ENCODE measurements around the gene C6orf47. TPM values are rescaled to one million over a fixed set of nuclear protein-coding genes. Genes with fewer than 3 reads are reported as not detected.

The C6orf47 gene
- polyA plus RNA-seq, 2 of the 4 experiments (the other 2 are of a cell fraction) = 6.0 to 13.6 TPM

DNA sequence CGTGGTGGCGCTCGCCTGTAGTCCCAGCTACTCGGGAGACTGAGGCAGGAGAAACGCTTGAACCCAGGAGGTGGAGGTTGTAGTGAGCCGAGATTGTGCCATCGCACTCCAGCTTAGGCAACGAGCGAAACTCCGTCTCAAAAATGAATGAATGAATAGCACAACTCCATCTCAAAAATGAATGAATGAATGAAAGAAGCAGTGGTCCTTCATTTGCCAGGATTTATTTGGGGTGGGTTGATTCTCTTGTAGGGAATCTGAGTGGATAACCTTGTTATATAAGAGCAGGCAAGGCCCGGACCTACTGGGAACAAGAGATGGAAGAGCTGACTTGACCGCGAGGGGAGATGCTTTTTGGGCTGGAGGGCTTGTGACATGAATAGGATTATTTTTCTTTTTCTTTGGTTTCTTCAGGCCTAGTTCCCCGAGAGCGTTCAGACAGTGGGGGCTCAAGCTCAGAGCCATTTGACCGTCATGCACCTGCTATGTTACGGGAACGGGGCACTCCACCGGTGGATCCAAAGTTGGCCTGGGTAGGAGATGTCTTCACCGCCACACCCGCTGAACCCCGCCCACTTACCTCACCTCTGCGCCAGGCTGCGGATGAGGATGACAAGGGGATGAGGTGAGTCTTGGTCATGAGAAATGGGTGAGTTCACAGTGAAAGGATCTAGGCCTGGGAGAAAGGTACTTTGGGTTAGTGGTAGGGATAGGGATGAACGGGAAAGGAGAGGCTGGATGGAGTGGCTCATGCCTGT, 30.2 kb downstream of the C6orf47 start:
- TF ChIP-seq POLR2A (IDR thresholded peaks at IDR 0.05; ENCODE audit: low read length) (no peak), MYC (IDR thresholded peaks at IDR 0.05; ENCODE audit: borderline replicate concordance, low read length) (no peak), POLR2AphosphoS2 (conservative IDR thresholded peaks at IDR 0.05; ENCODE audit: low read length) (no peak), FOSB (CRISPR knock-in tag; IDR thresholded peaks at IDR 0.05) (no peak), HOXB5 (CRISPR knock-in tag; IDR thresholded peaks at IDR 0.05) (no peak), MAZ (IDR thresholded peaks at IDR 0.05; ENCODE audit: borderline replicate concordance, low read depth, low read length) (no peak), TFCP2L1 (CRISPR knock-in tag; IDR thresholded peaks at IDR 0.05) (no peak), ESRRA (IDR thresholded peaks at IDR 0.05; ENCODE audit: borderline replicate concordance, low read length) (no peak), FOSL2 (IDR thresholded peaks at IDR 0.05) (no peak), FOSL2 (CRISPR knock-in tag; IDR thresholded peaks at IDR 0.05) (no peak), EHMT2 (IDR thresholded peaks at IDR 0.05; ENCODE audit: low read depth) (no peak), CHD2 (IDR thresholded peaks at IDR 0.05; ENCODE audit: low read length, partially characterized antibody) (no peak)
- TF ChIP-seq, protein P1, sequence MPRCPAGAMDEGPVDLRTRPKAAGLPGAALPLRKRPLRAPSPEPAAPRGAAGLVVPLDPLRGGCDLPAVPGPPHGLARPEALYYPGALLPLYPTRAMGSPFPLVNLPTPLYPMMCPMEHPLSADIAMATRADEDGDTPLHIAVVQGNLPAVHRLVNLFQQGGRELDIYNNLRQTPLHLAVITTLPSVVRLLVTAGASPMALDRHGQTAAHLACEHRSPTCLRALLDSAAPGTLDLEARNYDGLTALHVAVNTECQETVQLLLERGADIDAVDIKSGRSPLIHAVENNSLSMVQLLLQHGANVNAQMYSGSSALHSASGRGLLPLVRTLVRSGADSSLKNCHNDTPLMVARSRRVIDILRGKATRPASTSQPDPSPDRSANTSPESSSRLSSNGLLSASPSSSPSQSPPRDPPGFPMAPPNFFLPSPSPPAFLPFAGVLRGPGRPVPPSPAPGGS (IDR thresholded peaks at IDR 0.05) = no peak
- TF ChIP-seq, protein P2, sequence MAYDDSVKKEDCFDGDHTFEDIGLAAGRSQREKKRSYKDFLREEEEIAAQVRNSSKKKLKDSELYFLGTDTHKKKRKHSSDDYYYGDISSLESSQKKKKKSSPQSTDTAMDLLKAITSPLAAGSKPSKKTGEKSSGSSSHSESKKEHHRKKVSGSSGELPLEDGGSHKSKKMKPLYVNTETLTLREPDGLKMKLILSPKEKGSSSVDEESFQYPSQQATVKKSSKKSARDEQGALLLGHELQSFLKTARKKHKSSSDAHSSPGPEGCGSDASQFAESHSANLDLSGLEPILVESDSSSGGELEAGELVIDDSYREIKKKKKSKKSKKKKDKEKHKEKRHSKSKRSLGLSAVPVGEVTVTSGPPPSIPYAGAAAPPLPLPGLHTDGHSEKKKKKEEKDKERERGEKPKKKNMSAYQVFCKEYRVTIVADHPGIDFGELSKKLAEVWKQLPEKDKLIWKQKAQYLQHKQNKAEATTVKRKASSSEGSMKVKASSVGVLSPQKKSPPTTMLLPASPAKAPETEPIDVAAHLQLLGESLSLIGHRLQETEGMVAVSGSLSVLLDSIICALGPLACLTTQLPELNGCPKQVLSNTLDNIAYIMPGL (CRISPR knock-in tag; IDR thresholded peaks at IDR 0.05; ENCODE audit: borderline replicate concordance) = no peak
- TF ChIP-seq, protein P3, sequence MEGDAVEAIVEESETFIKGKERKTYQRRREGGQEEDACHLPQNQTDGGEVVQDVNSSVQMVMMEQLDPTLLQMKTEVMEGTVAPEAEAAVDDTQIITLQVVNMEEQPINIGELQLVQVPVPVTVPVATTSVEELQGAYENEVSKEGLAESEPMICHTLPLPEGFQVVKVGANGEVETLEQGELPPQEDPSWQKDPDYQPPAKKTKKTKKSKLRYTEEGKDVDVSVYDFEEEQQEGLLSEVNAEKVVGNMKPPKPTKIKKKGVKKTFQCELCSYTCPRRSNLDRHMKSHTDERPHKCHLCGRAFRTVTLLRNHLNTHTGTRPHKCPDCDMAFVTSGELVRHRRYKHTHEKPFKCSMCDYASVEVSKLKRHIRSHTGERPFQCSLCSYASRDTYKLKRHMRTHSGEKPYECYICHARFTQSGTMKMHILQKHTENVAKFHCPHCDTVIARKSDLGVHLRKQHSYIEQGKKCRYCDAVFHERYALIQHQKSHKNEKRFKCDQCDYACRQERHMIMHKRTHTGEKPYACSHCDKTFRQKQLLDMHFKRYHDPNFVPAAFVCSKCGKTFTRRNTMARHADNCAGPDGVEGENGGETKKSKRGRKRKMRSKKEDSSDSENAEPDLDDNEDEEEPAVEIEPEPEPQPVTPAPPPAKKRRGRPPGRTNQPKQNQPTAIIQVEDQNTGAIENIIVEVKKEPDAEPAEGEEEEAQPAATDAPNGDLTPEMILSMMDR (IDR thresholded peaks at IDR 0.05) = no peak
- TF ChIP-seq, protein P4, sequence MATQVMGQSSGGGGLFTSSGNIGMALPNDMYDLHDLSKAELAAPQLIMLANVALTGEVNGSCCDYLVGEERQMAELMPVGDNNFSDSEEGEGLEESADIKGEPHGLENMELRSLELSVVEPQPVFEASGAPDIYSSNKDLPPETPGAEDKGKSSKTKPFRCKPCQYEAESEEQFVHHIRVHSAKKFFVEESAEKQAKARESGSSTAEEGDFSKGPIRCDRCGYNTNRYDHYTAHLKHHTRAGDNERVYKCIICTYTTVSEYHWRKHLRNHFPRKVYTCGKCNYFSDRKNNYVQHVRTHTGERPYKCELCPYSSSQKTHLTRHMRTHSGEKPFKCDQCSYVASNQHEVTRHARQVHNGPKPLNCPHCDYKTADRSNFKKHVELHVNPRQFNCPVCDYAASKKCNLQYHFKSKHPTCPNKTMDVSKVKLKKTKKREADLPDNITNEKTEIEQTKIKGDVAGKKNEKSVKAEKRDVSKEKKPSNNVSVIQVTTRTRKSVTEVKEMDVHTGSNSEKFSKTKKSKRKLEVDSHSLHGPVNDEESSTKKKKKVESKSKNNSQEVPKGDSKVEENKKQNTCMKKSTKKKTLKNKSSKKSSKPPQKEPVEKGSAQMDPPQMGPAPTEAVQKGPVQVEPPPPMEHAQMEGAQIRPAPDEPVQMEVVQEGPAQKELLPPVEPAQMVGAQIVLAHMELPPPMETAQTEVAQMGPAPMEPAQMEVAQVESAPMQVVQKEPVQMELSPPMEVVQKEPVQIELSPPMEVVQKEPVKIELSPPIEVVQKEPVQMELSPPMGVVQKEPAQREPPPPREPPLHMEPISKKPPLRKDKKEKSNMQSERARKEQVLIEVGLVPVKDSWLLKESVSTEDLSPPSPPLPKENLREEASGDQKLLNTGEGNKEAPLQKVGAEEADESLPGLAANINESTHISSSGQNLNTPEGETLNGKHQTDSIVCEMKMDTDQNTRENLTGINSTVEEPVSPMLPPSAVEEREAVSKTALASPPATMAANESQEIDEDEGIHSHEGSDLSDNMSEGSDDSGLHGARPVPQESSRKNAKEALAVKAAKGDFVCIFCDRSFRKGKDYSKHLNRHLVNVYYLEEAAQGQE (IDR thresholded peaks at IDR 0.05) = no peak
- FAIRE-seq = no peak
- ChIA-PET CTCF (interaction anchor here (1.0 kb wide), 1 partner anchor 84 kb away, joined by 3 read pairs; the partner anchor contains the start of gene ATP6V1G2), POLR2A (no interaction called here)
- no peaks in the 10 kb centered on the region for H3K4me1 ChIP-seq
- DNase-seq (ENCODE audit: low read depth in 1 of 2, low spot score in 1 of 2) = no peak
- no peak for ATAC-seq
- H3K9me3 ChIP-seq = no peaks in the 10 kb centered on the region
- H3K27ac ChIP-seq = no peak overlapping the region
- H3K4me3 ChIP-seq = no peak overlapping the region
- 92% methylated on average over 25 of the region's 25 CpGs for WGBS (ENCODE audit: missing lambda C conversion rate)
- H3K4me2 ChIP-seq = no peak overlapping the region

GRCh38 chr6:31629014-31629413, 31.6 kb downstream of the C6orf47 start:
- CTCF ChIA-PET = no interaction called here
- no peak for FAIRE-seq

More at GRCh38 chr6:31629014-31629413, 31.6 kb downstream of the C6orf47 start:
- 93% methylated on average over 7 of the region's 7 CpGs for WGBS (ENCODE audit: missing lambda C conversion rate)
- Histone ChIP-seq H3K27ac (no peak overlapping the region), H3K4me1 (no peaks in the 10 kb centered on the region), H3K4me2 (no peak overlapping the region), H3K9me3 (no peaks in the 10 kb centered on the region), H3K4me3 (no peak overlapping the region)
- DNase-seq (ENCODE audit: low read depth in 1 of 2, low spot score in 1 of 2) = no peak
- ATAC-seq = no peak
- TF ChIP-seq PBX3 (IDR thresholded peaks at IDR 0.05) = no peak
- TF ChIP-seq ZSCAN20 (CRISPR knock-in tag; IDR thresholded peaks at IDR 0.05) = no peak
- TF ChIP-seq EHMT2 (IDR thresholded peaks at IDR 0.05; ENCODE audit: low read depth) = no peak
- no peak for TF ChIP-seq JUN (IDR thresholded peaks at IDR 0.05)
- no peak for TF ChIP-seq JUNB (IDR thresholded peaks at IDR 0.05)
- no peak for TF ChIP-seq MYC (IDR thresholded peaks at IDR 0.05; ENCODE audit: borderline replicate concordance, low read length)
- POLR2A ChIA-PET = no interaction called here

All from A549 (cell line).